Fibroblast of the aortic adventitia (primary cell): ENCODE data around the gene UROS. TPM values are rescaled to one million over a fixed set of nuclear protein-coding genes. Genes with fewer than 3 reads are reported as not detected.

Source experiments
- DNase-seq: peaks from one replicate; pipeline ENCODE4 v3.0.0-alpha.2; 2010; ENCODE audit warnings: low read depth
- H3K4me3 ChIP-seq: 2 replicates; pipeline ENCODE4 v1.5.1; 2011; ENCODE audit warnings: low read depth, mild to moderate bottlenecking, control low read depth, low read length, moderate library complexity
- CTCF ChIP-seq: IDR thresholded peaks from 2 replicates; pipeline ENCODE4 v1.5.1; 2011; ENCODE audit warnings: mild to moderate bottlenecking, low read length, control low read depth, inconsistent platforms; ENCODE audit not compliant: insufficient read depth
- total RNA-seq: library from RNA; depleted of rRNA; stranded (reverse); fragments of >200 nt; gene quantifications from 2 replicates; pipeline ENCODE4 v1.2.3, GENCODE V29; 2012; ENCODE audit warnings: low replicate concordance

The UROS gene
- total RNA-seq, 1 donor: 74.7 TPM

GRCh38 chr10:125817337-125817946, 5.6 kb downstream of the UROS start:
- DNase-seq: no peak
- no peak overlapping the region for H3K4me3 ChIP-seq
- TF ChIP-seq CTCF: no peak

DNA sequence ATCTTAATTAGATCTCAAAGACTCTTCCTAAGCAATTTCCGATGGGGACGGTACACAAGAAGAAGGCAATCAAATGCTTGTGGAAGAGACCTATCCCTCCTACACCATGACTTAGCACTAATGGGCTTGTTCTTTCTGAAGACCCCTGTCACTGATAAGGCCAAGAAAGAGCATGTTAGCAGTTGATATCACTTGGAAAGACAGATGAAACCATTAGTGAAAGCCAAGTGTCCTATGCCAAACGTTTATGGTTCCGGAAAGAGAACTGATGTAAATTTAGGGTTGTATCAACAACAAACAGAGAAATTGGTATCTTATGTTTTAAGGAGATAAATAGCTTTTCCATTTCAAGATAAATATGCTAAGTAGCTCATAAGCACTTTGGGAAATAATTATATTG, 6.5 kb downstream of the UROS start:
- no peak overlapping the region for H3K4me3 ChIP-seq
- no peak for DNase-seq
- TF ChIP-seq CTCF: no peak

- H3K4me3 ChIP-seq: no peak overlapping the region
- DNase-seq: no peak
- TF ChIP-seq CTCF: no peak
Observed at GRCh38 chr10:125815764-125816163, 7.3 kb downstream of the UROS start.

DNA sequence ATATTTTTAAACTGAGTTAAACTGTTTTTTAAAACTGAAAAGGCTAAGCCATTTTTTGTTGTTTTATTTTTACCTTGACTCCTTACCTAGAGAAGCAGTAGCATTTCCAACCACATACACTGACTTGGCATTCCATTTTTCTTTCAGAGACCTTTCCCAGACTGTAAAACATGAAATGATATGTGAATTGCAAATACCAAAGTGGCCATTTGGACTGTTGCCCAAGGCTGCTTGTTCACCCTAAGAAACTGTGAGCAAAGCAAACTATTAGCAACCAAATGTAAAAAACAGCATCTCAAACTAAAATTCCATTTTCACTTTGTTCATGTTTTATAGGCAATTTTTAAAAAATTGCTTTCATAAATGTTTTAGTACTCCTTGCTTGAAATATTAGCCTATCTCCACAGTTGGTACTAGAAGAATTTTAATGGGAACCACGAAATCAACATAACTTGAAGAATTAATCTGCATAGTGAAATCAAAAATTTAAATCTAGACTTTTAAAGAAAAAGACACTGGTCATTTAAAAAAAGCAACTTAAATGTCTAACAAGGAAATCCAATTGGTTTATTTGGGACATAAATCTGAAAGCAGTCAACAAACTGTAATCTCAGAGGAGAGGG, 10.8 kb downstream of the UROS start:
- peak; percentile 29 for DNase-seq
- no peak overlapping the region for H3K4me3 ChIP-seq
- no peak for TF ChIP-seq CTCF

GRCh38 chr10:125811251-125811650, 11.8 kb downstream of the UROS start:
- no peak overlapping the region for H3K4me3 ChIP-seq
- DNase-seq: no peak
- no peak for TF ChIP-seq CTCF

GRCh38 chr10:125808047-125808446, 15.0 kb downstream of the UROS start:
- no peak overlapping the region for H3K4me3 ChIP-seq
- no peak for DNase-seq
- no peak for TF ChIP-seq CTCF

DNA sequence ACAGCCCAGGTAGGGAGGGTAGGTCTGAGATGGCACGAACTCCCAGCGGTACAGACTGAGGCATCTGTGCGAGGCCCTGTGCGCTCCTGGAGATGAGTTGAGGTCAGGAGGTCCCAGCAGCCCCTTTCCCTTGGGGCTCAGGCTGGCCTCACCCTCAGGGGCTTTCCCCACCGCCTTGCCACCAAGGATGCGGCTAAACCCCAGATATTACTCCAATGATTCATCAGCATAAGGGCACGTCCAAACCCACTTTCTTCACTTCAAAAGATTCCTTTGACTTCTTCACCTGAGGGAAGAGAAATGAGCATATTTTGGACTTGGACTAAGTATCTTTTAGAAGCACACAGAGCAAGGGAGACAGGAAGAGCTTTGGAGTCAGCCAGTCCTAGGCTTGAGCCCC, 20.3 kb downstream of the UROS start:
- no peak for DNase-seq
- TF ChIP-seq CTCF: no peak
- no peak overlapping the region for H3K4me3 ChIP-seq
